HG02759 (cell line): ENCODE measurements around the gene SMARCA2.

ENCODE experiments used
- ATAC-seq: cut with Tn5 transposase; IDR thresholded peaks from one replicate; pipeline ENCODE4 v1.9.1; 2021; ENCODE audit warnings: mild to moderate bottlenecking, moderate library complexity; ENCODE audit not compliant: unreplicated experiment

The SMARCA2 gene

DNA sequence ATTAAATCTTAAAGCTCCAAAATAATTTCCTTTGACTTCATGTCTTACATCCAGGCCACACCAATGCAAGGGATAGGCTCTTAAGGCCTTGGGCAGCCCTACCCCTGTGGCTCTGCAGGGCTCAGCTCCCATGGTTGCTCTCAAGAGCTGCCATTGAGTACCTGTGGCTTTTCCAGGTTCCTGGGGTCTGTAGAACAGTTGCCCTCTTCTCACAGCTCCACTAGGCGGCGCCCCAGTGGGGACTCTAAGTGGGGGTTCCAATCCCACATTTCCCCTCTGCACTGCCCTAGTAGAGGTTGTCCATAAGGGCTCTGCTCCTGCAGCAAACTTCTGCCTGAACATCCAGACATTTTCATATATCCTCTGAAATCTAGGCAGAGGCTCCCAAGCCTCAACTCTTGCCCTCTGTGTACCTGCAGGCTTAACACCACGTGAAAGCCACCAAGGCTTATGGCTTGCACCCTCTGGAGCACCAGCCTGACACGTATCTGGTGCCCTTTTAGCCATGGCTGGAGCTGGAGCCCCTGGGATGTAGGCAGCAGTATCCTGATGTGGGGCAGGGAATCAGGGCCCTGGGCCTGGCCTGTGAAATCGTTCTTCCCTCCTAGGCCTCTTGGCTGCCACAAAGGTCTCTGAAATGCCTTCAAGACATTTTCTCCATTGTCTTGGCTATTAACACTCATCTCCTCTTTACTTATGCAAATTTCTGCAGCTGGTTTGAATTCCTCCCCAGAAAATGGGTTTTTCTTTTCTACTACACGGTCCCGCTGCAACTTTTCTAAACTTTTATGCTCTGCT, 185.1 kb downstream of the SMARCA2 start:
- ATAC-seq = no peak

DNA sequence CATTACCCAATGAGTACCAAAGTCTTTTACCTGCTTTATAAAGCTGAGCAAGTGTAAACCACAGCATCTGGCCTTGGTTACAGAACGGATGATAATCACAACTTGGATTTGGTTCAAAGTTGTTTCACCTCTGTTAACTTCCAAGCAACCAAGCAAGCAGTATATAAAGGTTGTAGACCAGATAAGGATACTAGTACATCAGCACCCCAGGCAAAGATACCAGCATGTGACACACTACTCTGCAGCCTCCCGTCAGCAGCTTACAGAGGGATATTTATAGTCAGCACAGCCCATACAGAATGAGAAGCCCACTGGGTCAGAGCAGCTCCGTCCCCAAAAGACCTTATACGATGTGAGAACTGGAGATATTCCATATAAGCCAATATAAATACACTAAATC, 193.3 kb downstream of the SMARCA2 start:
- no peak for ATAC-seq

DNA sequence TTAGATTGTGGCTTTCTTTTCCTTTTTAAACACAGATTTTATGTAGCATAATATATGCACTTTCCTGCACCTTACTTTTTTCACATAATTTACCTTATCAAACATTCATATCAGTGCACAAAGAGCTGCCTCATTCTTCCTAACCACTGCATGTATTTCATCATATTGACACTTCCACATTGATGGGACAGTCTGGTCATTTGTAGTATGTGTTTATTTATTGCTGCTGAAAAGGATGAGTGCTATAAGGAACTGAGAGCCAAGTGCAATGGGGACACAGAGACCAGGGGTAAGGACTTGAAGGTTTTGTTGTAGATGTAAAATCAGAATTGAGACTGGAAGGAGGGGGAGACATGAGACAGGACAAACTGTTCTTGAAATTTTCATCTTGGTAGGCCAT, 193.8 kb downstream of the SMARCA2 start:
- ATAC-seq = no peak

DNA sequence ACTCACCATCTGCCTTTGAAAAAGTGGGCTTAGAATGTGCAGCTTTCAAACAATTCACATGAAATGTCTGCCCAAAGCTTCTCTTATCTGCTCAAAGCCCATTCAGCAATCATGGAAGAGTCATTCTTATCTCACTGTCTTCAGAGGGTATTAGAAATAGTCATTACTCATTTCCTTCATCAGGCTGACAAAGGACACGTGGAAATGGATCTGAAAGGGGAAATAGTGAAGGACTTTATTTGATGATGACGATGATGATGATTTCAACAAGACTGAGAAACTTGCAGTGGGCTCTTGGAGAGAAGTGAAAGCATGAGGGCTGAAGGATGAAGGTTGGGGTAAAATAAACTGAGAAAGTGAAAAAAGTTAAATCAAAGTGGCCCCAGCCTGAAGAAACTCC, 194.3 kb downstream of the SMARCA2 start:
- no peak for ATAC-seq

DNA sequence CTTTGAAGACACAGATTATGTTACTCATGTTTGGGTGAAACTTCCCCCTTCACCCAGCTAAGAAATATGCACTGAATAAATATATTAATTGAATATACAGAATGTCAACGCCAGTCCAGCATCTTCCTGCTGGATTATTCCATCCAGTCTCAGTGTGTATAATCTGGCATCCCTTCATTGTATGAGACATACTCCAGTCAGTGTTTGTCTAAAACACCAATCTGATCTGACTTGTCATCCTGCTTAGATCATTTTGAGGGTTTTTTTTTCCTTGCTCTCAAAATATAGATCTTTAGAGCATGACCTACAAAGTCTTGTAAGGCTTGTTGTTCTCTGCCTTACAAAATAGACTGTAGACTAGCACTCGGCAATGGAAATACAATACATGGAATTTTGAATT, 195.1 kb downstream of the SMARCA2 start:
- no peak for ATAC-seq

DNA sequence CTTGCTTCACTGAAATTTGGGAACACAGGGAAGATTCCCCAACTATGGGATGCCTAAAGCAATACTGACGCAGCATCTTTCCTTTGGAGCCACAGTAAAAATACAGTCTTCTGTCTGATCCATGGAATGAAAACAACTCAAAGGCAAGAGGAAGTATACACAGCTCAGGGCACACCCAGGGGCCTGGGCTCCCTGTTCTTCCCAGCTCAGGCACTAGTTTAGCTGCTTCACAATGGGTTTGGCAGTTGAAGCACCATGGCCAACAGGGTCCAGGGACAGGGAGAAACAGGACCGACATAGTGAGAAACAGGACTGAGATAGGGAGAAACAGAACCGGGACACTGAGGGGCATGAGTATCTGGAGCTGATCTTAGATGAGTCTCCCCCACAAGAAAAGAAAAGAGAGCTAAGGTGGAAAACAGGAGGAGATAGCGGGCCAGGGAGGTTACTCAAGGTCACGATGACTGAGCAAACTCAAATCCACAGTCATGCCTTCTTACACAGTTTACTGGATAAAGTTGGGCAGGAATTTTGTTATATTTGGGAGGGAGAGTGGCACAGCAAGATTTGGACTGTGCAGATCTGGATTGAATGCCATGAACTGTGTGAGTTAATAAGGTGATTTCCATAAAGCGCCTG, 198.8 kb downstream of the SMARCA2 start:
- no peak for ATAC-seq

DNA sequence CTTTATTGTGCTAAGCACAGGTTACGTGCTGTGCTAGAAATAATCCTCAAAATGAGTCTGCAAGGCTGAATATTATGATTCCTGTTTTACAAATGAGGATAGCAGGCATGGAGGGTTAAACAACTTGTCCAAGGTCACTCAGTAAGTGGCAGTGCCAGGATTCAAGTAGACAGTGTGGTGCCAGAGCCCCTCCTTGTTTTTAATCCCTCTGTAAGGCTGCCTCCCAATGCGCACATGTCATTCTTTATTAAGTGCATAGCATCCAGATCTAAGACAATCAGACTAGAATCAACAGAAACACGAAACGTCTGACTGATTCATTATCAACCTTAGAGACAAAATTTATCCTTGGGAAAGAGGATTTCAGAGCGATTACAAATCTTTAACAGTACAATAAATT, 199.6 kb downstream of the SMARCA2 start:
- no peak for ATAC-seq

DNA sequence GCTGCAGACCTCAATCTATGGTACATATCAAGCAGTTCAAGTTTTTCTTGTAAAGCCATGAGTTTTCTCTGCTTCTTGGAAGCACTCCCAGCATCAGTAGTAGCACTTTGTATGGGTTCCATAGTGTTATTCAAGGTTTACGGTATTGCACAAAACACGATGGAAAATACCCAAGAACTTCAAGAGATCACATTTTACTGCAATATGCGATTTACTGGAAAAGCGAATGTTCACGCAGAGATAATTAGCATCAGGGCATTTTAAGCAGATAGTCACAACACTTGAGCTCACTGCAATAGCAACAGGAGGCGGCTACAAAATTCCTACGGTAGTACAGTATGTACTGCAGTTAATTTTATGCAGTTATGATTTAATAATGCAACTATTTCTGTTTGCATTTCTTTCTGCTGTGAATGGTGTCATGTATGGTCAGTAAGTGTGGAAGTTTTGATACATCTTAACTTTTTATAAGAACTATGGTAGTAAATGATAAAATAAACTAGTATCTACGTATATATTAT, 200.8 kb downstream of the SMARCA2 start:
- no peak for ATAC-seq

DNA sequence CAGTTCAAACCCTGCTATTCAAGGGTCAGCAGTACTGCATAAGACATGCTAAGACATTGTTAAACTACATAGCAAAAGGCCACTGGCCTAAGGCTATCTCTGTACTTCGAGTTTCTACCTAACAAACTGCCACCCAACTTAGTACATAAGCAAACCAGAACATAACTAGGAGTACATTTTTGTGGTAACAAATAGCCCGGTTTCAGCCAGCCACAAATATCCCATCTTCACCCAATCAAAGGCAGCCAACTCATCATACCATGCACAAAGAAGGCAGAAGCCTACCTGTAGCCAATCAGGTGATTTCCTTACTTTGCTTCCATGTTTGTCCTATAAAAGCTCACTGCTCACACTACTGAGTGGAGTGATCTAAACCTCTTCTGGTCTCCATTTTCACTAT, 201.4 kb downstream of the SMARCA2 start:
- no peak for ATAC-seq

DNA sequence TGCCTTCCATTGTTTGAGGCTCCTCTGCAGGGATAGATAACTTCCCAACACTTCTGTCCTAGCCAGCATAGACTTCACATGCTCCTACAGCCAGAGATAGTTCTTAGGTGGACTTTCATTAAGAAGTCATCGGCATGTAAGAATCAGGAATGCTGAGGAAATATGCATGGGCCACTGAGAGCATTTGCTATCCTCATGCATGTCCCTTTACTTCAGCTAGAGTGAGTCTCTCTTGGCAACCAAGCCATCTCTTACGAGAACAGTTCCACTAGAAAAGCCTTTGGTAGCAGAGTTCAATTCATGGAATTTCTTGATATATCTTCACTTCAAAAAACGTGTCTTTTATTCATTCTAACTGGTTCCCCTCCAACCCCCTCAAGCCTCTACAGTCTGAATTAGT, 202.4 kb downstream of the SMARCA2 start:
- no peak for ATAC-seq

DNA sequence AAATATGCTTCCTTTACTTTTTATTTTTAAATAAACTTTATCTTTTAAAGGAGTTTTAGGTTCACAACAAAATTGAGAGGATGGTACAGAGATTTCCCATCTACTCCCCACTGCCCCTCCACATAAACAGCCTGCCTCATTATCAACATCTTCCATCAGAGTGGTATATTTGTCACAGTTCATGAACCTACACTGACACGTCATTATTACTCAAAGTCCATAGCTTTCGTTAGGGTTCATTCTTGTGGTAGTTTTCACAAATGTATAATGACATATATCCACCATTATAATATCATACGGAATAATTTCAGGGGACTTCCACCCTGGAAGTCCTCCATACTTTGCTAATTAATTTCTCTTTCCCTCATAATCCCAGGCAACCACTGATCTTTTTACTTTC, 204.9 kb downstream of the SMARCA2 start:
- ATAC-seq = no peak

DNA sequence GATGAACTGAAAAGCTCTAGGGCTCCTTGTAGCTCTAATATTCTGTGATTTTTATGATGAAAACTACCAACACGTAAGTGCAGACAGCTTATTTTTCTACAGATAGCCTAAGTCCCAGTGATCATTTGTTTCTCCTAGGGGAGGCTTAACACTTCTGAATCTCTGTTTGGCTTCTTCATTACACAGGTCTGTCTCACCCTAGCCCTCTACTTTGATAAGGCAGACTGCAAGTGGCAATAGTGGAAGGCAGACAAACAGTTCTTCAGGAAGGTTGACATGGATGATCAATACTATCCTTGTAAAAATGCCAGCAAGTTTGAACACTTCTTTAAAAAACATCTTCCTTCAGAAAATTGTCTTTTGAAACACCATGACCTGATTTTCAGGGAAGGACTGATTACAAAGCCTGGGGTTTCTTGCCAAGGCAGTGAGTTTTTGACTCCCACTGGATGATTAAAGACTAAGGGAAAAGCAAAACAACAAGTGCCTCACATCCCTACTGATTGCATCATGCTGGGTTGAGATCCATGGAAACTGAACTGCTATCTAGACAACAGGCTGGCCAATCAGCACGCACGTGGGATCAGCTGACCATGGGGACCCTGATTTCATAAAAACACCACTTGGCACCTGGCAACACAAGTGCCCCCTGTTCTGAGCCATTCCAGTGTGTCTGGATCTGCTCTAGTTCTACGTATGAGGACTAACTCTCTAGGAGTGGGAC, 212.2 kb downstream of the SMARCA2 start:
- ATAC-seq = no peak

DNA sequence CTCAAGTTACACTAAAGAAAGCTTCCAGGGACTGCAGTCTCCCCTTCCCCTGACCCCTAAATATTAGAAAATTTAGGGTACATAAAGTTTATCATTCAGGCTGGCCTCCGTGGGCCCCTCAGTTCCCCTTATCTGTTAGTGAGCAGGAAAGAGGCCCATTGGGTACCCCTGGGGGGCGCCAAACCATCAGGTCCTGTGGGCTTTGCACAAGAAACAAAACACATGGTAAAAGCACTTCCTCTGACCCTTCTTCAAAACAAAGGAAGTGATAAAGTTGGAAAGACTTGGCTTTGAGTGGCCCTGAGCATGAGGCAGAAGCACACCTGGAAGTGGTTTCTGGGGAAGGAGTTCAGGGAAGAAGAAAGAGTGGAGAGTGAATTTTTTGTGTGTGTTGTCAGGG, 213.0 kb downstream of the SMARCA2 start:
- ATAC-seq = no peak

DNA sequence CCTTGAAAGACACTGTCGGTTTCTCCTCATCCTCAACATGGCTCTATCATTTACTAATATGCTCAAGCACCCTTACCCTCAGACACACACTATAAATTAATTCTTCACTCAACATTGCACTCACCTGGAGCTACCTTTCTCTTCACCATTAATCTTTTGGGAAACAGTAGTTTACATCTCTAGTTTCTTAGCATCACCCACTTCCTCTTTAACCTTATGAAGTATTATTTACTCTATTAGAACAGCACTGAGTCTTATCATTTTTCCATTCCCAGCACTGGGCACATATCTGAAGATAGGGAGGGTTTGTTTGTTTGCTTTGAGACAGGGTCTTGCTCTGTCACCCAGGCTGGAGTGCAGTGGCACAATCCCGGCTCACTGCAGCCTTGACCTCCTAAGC, 213.5 kb downstream of the SMARCA2 start:
- peak; percentile 15 for ATAC-seq

DNA sequence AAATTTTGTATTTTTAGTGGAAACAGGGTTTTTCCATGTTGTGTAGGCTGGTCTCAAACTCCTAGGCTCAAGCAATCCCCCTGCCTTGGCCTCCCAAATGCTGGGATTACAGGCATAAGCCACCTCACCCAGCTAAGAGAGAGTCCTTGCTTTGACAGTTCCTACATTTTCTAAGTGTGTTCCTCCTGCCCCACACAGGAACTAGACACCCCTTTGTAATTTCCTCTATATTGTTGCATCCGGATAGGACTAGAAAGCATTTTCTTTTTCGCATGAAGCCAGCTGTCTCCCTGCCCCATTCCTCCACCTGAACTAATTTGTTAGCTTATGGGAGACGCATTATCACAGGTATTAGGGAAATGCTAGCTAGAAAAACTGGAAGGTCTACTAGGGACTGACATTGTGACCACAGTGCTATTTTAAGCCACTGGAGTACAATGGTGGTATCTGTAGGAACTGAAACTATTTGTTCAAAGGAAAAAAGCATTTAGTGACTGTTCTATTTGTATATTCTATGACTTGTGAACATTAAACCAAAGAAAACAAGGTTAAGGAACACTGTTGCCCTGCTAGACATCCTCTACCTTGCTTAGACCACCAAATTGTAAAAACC, 214.1 kb downstream of the SMARCA2 start:
- ATAC-seq = peak; percentile 52

DNA sequence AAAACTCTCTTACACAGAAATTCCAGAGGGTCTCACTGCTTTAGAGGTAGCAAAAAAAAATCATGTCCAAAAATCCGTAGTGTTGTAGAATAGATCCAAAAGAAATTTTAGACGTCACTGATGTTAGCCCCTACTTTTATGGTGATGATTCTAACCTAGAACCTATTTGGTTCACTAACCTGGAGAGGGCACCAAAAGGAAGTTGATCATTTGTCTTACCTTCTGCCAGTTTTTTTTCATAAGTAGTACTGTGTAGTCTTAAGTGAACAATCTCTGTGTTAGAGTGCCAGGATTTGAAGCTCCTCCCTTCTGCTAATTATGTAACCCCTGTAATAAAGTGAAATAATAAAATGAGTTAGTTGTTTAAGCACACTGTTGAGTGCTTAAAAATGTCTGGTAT, 215.2 kb downstream of the SMARCA2 start:
- ATAC-seq = no peak

DNA sequence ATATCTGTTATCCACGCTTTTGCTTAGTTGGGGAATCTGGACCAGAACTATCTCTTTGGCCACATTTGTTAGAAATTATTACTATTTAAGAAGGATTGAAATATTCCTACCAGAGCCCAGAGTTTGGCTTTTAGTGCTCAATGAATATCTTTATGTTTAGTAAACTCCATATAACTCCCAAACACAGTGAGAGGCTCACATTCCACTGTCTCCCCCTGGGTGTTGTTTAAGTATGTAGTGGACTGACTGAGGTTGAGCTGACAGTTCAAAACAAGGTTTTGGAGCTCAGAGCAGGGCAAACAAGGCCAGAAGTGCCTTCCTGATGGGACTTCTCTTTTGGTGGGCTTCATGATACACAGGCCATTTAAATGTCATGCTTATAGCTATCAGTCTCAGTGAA, 216.0 kb downstream of the SMARCA2 start:
- no peak for ATAC-seq

DNA sequence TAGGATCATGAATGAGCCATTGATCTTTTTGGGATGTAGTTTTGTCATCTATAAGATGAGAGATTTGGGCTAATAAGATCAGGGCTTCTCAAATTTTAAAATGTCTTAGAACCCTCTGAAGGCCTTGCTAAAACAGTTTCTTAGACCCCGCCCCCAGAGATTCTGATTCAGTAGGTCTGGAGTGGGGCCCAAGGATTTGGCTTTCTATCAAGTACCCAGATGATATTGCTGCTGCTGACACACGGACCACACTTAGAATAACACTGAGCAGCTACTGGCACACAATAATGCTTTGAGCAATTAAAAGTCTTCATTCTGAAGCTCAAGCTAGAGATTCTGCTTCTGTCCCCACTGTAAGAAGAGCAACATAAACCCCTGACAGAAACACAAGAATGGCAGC, 216.7 kb downstream of the SMARCA2 start:
- ATAC-seq = no peak

DNA sequence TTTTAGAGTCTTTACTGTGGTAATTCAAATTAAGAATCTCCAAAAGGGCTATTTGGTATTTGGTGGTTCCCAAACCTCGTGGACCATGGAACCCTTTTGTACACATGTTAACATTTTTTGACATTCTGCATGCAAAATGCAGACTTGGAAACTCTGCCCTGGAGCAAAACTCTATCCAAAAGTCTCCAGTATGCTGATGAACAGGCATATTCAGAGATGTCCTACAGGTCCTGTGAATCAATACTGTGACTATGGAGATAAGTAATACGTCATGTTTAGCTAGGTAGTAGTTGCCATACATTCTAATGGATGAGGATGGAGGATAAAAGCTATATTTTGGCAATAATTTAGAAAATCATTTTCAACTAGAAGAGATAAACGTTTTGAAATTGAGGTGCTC, 218.1 kb downstream of the SMARCA2 start:
- no peak for ATAC-seq

DNA sequence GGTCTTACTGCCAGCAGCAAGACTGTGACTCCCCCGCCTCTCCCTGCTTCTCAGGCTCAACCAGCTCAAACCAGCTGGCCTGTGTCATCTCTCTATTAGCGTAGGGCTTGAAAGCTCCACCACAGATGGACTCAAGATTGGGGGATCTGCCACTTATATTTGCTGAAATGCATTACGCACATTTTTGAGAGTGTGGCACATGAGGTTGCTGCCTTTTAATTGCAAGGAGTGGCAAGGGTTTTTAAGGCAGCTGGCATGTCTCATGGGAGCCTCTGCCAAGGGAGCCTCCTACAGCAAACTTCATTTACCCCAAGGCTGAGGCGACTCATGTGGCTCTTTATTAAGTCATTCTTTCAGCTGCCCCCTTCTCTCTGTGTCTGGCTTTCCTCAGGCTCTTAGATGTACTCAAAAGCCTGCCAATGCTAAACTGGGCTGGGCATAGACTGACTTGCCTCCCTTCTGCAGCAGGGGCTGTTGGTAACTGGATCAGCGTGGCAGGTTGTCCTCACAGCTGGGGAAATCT, 219.3 kb downstream of the SMARCA2 start:
- ATAC-seq = no peak

DNA sequence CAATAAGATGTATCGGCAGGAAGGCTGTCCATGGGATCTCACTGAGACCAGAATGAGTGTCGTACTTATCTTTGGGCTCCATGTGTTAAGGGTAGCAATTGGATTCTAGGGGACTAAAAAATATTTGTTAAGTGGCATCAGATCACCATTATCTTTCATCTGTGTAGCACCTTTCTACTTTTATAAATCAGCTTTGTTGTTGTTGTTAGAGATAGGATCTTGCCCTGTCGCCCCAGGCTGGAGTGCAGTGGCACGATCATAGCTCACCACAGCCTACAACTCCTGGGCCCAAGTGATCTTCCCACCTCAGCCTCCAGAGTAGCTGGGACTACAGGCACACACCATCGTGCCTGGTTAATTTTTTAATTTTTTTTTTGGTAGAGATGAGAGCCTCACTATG, 220.5 kb downstream of the SMARCA2 start:
- ATAC-seq = no peak
